Stimulated activated CD8-positive, alpha-beta memory T cell treated with anti-CD3 and anti-CD28 coated beads, Interleukin-15, amount 100 ng/mL, for 24 hours (primary cell): ENCODE data around the gene PRICKLE2.

Experiments
- DNase-seq: peaks from one replicate; pipeline ENCODE4 v3.0.0-alpha.2; 2020; ENCODE audit warnings: low read depth

The PRICKLE2 gene

DNA sequence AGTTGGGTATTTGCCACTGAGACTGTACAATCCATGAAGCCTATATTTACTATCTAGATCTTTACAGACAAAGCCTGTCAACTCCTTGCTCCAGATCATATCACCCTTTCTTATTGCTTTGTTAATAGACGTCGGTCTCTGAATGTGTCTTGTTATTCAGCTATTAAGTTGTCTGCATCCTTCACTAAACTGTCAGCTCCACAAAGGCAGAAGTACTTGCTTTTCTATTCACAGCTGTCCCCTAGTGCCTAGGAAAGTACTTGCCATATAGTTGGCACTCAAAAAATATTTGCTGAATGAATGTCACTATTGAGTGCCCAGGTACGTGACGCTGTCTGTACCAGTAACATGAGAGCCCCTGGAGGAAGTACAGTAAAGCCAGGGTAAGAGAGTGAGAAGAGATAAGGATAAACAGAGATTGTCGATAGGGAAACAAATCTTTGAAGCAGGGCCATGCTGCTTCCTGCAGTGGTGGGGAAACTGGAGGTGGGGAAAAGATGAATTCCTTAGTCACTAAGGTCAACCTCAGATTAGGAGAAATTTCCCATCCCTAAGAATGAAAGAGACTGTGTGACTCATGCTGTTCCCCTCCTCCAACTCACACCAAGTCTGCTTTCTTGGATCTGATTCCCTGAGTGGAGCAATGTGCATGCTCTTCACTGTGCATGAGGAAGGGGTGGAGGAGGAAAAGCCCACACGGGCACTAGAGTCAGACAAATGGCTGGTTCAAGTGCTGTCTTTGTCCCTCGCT is 36.3 kb downstream of the PRICKLE2 start:
- no peak for DNase-seq

- DNase-seq: no peak
These were observed 38.0 kb downstream of the PRICKLE2 start for GRCh38 chr3:64187065-64187959.

DNA sequence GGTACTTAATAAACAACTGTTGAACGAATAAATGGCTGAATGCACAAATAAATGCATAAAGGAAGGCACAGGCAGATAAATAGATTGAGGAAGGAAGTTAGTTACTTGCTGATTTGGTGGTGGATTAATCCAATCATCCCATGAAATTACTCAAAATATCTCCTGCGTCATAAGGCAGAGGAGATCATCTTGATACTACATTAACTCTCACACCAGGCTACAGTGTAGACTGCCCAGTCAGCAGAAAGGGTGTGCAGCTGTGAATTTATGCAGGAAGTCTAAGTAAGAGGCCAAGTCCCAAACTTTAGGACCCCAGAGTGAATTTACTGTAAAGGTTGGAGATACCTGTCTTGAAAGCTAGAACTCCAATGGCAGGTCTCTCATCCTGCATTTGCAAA is 38.6 kb downstream of the PRICKLE2 start:
- DNase-seq: no peak

GRCh38 chr3:64185436-64185835 is 39.8 kb downstream of the PRICKLE2 start:
- DNase-seq: no peak

- no peak for DNase-seq
These were observed 40.6 kb downstream of the PRICKLE2 start for GRCh38 chr3:64184621-64185020.

- DNase-seq: no peak
These were observed 45.4 kb downstream of the PRICKLE2 start for GRCh38 chr3:64179860-64180259.

DNA sequence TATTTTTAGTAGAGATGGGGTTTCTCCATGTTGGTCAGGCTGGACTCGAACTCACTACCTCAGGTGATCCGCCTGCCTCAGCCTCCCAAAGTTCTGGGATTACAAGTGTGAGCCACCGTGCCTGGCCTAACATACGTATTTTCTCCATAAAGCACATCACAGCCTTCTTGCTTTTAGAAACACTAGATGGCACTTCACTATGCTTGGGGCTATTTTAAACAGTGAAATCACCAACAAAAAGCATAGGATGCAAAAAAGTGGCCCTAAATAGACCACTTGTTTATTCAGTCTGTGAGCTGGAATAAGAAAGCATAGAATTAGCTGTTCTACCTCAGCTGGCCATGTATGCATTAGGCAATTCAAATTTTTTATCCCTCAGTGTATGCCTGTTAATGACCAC is 46.0 kb downstream of the PRICKLE2 start:
- DNase-seq: no peak

DNA sequence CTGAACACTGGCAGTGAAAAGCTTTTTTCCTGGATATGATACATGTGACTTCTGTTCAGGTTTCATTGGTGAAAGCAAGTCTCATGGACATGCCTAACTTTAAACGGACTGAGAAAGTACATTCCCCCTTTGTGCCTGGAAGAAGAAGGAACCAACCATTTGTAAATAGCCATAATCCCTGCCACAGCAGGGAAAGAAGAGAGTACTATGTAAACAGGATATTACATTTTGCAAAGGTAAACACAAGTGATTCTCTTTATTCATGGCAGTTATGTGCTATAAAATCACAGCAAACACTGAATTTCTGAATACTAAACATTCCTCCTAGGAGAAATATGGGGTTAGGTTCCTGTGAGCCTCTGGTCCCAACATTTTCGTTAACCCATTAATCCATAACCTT is 46.8 kb downstream of the PRICKLE2 start:
- DNase-seq: no peak

DNA sequence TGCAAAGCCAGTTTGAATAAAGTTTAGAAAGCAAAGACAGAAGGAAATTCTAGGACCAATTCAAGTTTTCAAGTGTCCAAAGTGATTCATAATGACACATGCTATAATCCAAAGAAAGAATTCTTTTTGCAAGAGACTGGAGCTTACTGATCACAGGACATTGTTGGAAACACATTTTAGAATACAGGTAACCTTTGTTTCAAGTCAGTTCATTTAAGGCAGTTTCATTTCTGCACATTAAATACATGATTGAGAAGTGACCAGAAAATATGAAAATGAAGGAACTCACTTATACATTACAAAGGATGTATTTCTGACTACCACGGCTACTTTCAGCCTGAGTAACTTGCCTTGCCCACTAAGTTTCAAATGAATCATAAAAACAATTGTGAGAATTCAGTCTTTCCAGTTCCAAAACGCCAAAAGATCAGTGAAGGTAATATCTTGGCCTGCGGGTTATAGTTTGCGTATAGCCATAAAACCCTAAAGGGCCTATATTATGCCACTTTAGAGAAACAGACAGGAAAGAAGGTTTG is 48.7 kb downstream of the PRICKLE2 start:
- DNase-seq: no peak

DNA sequence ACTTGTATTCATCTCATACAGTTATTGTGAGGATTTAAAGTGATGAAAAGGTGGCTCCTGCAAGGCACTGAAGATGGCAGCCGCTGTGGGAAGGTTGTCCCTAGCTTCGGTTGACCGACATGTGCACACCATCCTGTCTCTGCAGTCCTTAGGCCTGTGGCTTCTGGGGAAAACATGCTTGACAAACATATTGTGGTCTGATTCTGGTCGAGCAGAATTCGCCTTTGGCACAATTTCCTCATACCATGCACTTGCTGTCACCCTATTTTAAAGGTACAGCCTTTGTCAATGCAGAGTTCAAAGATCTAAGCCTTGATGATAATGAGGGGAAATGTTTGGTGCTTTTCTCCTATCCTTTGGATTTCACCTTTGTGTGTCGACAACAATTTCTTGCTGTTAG is 50.9 kb downstream of the PRICKLE2 start:
- DNase-seq: no peak

DNA sequence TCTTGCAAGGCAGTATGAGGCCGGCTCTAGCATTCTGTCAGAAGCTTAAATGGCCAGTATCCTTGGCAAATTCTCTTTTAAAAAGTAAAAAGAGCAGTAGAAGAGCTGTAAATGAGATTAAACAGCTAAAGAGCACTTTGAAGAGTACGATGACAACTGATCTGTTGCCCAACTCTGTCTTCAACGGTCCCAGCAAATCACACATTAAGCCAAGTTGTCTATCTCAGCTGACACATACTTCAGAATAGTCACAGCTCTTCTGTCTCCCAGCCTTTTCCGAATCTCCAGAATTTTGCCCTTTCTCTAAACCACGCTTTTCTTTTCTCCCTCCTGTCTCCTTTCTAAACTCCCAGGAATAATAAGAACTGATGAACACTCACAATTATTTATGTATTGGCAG is 51.7 kb downstream of the PRICKLE2 start:
- no peak for DNase-seq

GRCh38 chr3:64170270-64170669 is 55.0 kb downstream of the PRICKLE2 start:
- no peak for DNase-seq

DNA sequence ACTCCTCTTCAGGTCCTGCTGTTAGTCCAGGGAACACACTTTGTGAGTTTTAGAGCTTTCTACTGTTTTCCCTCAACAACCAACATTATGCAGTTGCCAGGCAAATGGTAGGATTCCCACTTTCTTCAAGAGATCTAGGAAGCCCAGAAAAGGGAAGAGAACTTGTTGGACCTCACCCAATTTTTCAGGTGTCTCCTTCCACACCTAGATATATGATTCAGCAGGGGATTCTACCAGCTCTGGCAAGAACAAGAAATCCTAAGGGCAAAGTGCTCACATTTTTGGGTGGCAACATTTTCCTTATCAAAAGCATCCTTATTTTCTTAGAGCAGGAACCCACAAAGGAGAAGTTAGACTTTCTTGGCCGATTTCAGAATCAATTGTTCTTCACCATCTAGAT is 57.4 kb downstream of the PRICKLE2 start:
- DNase-seq: no peak

GRCh38 chr3:64167351-64167750 is 57.9 kb downstream of the PRICKLE2 start:
- no peak for DNase-seq

- no peak for DNase-seq
These were observed 58.6 kb downstream of the PRICKLE2 start for GRCh38 chr3:64166584-64167162.

GRCh38 chr3:64164349-64164748 is 60.9 kb downstream of the PRICKLE2 start:
- DNase-seq: no peak

DNA sequence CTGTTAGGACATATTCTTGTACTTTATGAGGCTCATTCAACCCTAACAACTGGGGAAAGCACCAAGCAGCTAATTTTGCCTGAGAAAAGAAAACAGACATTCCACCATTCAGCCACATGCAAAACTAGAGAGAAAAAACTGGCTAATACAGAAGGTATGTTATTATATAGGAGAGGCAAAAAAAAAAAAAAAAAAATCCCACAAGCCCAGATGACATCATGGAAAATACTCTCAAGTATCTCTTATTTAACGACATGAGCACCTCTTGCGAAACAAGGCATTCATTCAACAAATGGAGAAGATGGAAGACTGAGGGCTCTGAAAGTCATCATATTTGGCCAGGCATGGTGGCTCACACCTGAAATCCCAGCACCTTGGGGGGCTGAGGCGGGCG is 61.5 kb downstream of the PRICKLE2 start:
- no peak for DNase-seq

- DNase-seq: no peak
These were observed 62.1 kb downstream of the PRICKLE2 start for GRCh38 chr3:64163019-64163754.

DNA sequence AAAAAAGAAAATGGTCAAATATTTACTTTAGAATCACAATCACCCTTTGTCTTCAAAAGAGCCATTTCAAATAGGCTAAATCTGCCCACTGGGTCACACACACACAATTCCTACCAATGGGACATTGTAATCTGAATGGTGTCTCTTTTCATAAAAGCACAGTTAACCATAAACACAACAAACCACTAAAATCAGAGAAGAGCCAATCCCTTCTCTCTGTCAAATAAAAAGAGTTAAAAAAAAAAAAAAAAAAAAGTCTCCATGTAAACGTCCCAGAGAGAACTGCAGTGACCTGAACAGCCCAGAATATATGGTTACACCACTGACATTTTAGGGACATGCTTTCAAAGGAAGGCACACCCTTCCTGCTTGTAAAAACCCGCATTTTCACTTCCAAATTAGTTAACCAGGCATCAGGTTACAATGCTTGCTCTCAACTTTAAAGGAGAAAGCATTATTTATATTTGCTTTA is 63.7 kb downstream of the PRICKLE2 start:
- no peak for DNase-seq

GRCh38 chr3:64160000-64160695 is 65.1 kb downstream of the PRICKLE2 start:
- no peak for DNase-seq

GRCh38 chr3:64158334-64158733 is 66.9 kb downstream of the PRICKLE2 start:
- DNase-seq: no peak
